Right cardiac atrium (tissue), 5 donors: ENCODE measurements around the gene GOLGA3. TPM values are rescaled to one million over a fixed set of nuclear protein-coding genes. Genes with fewer than 3 reads are reported as not detected.
A peak's percentile ranks its signal among the peaks of the same experiment; 100 is the strongest.
"Not testable (repeated sequence)": the region's sequence is repeated elsewhere in the genome, so short reads cannot be mapped to it uniquely, and the experiment has no call there.

Experiments used
- ATAC-seq, 2 donors: fragments of 200-7000 bp; cut with Tn5 transposase; one replicate each; pipeline versions ENCODE4 v1.8.0 to v1.9.1; 2020; ENCODE audit warnings: moderate library complexity in 2 of 2, mild to moderate bottlenecking in 1 of 2
- DNase-seq, 3 donors: peaks; one replicate each; pipeline ENCODE4 v3.0.0-alpha.2; 2020
- H3K27ac ChIP-seq: one replicate; pipeline ENCODE4 v1.5.1; 2013; ENCODE audit warnings: mild to moderate bottlenecking, low read length, control low read depth, moderate library complexity
- H3K27me3 ChIP-seq: one replicate; pipeline ENCODE4 v1.6.1; 2013; ENCODE audit not compliant: control insufficient read depth, insufficient read depth
- H3K4me1 ChIP-seq: one replicate; pipeline ENCODE4 v1.6.1; 2013; ENCODE audit warnings: low read length; ENCODE audit not compliant: control insufficient read depth, insufficient read depth
- H3K4me3 ChIP-seq: one replicate; pipeline ENCODE4 v1.5.1; 2013; ENCODE audit warnings: low read length, control low read depth
- H3K9me3 ChIP-seq: one replicate; pipeline ENCODE4 v1.6.1; 2013; ENCODE audit warnings: low read length; ENCODE audit not compliant: control insufficient read depth
- WGBS: extraction: QIAGEN DNeasy Blood & Tissue Kit; methylation state at CpG from one replicate; pipeline ENCODE4 v1.1.7; 2013; 5-methylcytosine and 5-hydroxymethylcytosine counted together
- intact Hi-C, 4 donors: fragments of 100-400 bp; cut with DNase I; formaldehyde crosslinking; loops; one replicate each; pipeline versions ENCODE4 v1.11.0 to v1.14.0; 2022 to 2023
- polyA plus RNA-seq: library from polyadenylated mRNA; stranded (reverse); fragments of 200-250 nt; gene quantifications from one replicate; pipeline ENCODE4 v1.2.3, GENCODE V29; 2013
- total RNA-seq, 4 donors: library from RNA; stranded (reverse); fragmentation: NEBNext Ultra II Directional; extraction: Animal tissue kit (Norgen Biotek cat#: 25700); gene quantifications; one replicate each; pipeline ENCODE4 v1.2.1, GENCODE V29; 2021
- donor health status: healthy with polysubstance abuse.
- donor health status: DM: no; HTN: yes; CAD: no.
- donor health status: DM: no; HTN: no; CAD: no.
- donor health status: DM: no; HTN: yes; CAD: no; lungs with severe emphysema.
- donor health status: DM: yes; HTN: yes; CAD: no.

GOLGA3 gene
- total and polyA plus RNA-seq, 5 donors = 14.6 to 49.8 (median 31.7) TPM

GRCh38 chr12:132858718-132859266, 30.1 kb upstream of the GOLGA3 start:
- Histone ChIP-seq H3K9me3 (no peaks in the 10 kb centered on the region), H3K27me3 (no peaks in the 10 kb centered on the region), H3K4me1 (no peaks in the 10 kb centered on the region), H3K27ac (no peak overlapping the region), H3K4me3 (no peak overlapping the region)
- intact Hi-C loops = no loop called here
- peak in 1 of 3 donors; percentile 38 for DNase-seq
- peak; percentile 31 to 52 for ATAC-seq
- 91% methylated on average over 18 of the region's 18 CpGs for WGBS

GRCh38 chr12:132857019-132857418, 28.4 kb upstream of the GOLGA3 start:
- intact Hi-C loops, H3K4me1 ChIP-seq, H3K9me3 ChIP-seq, H3K27me3 ChIP-seq, H3K4me3 ChIP-seq, ATAC-seq, H3K27ac ChIP-seq, DNase-seq: not testable (repeated sequence)
- 98% methylated on average over 21 of the region's 21 CpGs for WGBS

DNA sequence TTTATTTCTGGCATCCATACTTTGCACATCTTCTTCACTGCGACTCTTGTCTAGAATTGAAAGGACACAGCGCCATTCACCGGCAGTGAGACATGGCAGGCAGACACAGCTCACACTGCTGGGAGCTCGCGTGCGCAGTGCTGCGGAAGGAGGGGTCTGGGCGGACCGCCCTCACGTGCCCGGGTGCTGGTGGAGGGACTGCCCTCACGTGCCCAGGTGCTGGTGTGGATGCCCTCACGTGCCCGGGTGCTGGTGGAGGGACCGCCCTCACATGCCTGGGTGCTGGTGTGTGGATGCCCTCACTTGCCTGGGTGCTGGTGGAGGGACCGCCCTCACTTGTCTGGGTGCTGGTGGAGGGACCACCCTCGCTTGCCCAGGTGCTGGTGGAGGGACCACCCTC, 27.9 kb upstream of the GOLGA3 start:
- no peaks in the 10 kb centered on the region for H3K27me3 ChIP-seq
- H3K9me3 ChIP-seq = no peaks in the 10 kb centered on the region
- no peaks in the 10 kb centered on the region for H3K4me1 ChIP-seq
- ATAC-seq (peak in 1 of 2 donors; percentile 12), DNase-seq (no peak)
- no peak overlapping the region for H3K27ac ChIP-seq
- H3K4me3 ChIP-seq = no peak overlapping the region
- WGBS = 93% methylated on average over 17 of the region's 17 CpGs
- intact Hi-C loops = no loop called here

- DNase-seq, ATAC-seq, H3K27me3 ChIP-seq, H3K4me1 ChIP-seq, H3K4me3 ChIP-seq, H3K9me3 ChIP-seq, H3K27ac ChIP-seq, intact Hi-C loops: not testable (repeated sequence)
- 97% methylated on average over 14 of the region's 14 CpGs for WGBS
Observed at GRCh38 chr12:132855211-132855610, 26.5 kb upstream of the GOLGA3 start.

GRCh38 chr12:132853285-132854092, 24.8 kb upstream of the GOLGA3 start:
- peak; percentile 15 to 45 for ATAC-seq
- WGBS = 95% methylated on average over 51 of the region's 51 CpGs
- intact Hi-C loops = no loop called here
- H3K27me3 ChIP-seq = no peaks in the 10 kb centered on the region
- no peaks in the 10 kb centered on the region for H3K4me1 ChIP-seq
- DNase-seq = no peak
- no peak overlapping the region for H3K27ac ChIP-seq
- H3K4me3 ChIP-seq = no peak overlapping the region
- H3K9me3 ChIP-seq = no peaks in the 10 kb centered on the region

- Histone ChIP-seq H3K27ac (no peak overlapping the region), H3K27me3 (no peaks in the 10 kb centered on the region), H3K9me3 (no peaks in the 10 kb centered on the region), H3K4me1 (no peaks in the 10 kb centered on the region), H3K4me3 (no peak overlapping the region)
- DNase-seq (no peak), ATAC-seq (no peak)
- intact Hi-C loops = no loop called here
- 92% methylated on average over 12 of the region's 12 CpGs for WGBS
Observed at GRCh38 chr12:132852496-132852895, 23.8 kb upstream of the GOLGA3 start.

DNA sequence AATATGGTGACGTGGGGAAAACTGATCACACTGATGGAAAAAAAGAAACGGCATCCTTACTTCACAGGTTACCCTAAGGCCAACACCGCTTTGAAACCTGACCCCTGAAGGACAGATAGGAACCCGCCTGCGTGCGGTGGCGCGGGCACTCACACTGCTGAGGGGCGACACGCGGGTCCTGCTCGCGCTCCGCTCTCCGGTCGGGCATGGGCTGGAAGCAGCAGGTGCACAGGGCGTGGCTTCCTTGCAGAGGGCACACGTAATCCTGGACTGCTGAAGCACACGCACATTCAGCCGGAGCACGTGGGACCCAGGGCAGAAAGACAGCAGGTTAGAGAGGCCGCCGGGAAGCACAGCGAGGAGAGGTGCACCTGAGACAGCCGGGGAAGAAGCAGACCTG, 22.8 kb upstream of the GOLGA3 start:
- Histone ChIP-seq H3K27me3 (no peaks in the 10 kb centered on the region), H3K9me3 (no peaks in the 10 kb centered on the region), H3K4me1 (no peaks in the 10 kb centered on the region), H3K4me3 (no peak overlapping the region), H3K27ac (no peak overlapping the region)
- intact Hi-C loops = no loop called here
- 96% methylated on average over 25 of the region's 25 CpGs for WGBS
- ATAC-seq = no peak
- DNase-seq = no peak

DNA sequence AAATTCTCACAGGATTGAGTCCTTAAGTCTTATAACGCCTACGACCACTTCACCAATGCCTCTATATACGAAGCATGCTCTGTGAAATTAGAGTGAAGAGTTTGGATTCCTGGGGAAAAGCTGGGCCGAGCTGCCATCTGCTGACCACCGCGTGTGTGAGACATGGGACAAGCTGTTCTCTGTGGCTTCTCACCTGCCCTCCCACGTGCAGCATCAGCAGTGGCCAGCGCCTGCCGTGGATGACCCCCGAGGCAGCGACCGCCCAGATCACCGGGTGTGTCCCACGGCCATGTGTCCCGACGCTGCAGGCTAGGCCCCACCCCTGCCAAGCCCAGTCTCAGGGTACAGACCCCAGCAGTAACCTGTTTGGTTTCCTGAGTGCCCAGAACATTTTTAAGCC, 21.6 kb upstream of the GOLGA3 start:
- ATAC-seq = no peak
- 89% methylated on average over 16 of the region's 16 CpGs for WGBS
- H3K4me3 ChIP-seq = no peak overlapping the region
- no peak overlapping the region for H3K27ac ChIP-seq
- no peaks in the 10 kb centered on the region for H3K9me3 ChIP-seq
- no peak for DNase-seq
- no peaks in the 10 kb centered on the region for H3K27me3 ChIP-seq
- no peaks in the 10 kb centered on the region for H3K4me1 ChIP-seq
- intact Hi-C loops = no loop called here

GRCh38 chr12:132848521-132848920, 19.9 kb upstream of the GOLGA3 start:
- 95% methylated on average over 13 of the region's 13 CpGs for WGBS
- H3K4me3 ChIP-seq = no peak overlapping the region
- intact Hi-C loops = no loop called here
- no peaks in the 10 kb centered on the region for H3K27me3 ChIP-seq
- no peak for ATAC-seq
- H3K4me1 ChIP-seq = no peaks in the 10 kb centered on the region
- DNase-seq = no peak
- no peaks in the 10 kb centered on the region for H3K9me3 ChIP-seq
- H3K27ac ChIP-seq = no peak overlapping the region

DNA sequence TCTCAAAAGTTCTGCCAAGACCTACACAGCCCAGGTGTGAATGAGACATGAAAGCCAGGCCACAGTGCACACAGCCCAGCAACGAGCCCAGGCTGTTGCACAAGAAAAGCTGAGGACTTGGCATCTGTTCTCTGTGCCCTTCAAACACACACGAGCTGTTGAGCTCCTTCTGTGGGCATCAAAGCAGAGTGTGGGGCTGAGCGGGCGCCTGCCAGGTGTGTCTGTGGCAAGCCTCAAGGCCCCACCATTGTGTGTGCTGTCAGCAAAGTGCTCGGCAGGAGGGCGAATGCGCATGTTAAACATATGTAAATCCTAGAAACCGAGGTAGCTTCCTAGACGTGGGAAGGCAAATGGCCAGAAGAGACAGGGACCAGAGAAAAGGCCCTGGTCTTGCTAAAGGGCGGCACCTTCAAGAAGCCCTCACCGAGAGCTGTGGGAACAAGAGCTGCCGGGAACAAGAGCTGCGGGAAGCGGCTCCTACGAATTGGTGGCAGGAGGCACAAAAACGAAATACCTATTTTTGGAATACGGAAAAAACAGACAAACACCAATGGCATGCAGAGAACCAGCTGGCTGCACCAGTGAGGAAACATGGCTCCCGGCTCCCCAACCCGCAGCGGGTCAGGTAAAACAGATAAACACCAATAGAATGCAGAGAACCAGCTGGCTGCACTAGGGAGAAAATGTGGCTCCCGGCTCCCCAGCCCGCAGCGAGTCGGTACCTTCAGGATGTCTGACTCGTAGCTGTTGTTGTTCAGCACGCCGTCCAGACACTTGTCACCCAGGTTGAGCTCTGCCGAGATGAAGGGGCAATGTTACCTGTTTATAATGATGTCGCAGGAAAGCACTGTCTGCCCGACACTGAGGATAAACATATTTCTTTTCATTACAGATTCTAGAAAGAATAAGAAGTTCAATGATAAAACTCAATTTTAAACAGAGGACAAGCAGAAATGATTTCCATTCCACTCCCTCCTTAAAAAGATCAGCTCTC, 19.0 kb upstream of the GOLGA3 start:
- H3K4me1 ChIP-seq = no peaks in the 10 kb centered on the region
- no peak overlapping the region for H3K4me3 ChIP-seq
- intact Hi-C loops = no loop called here
- DNase-seq = no peak
- no peak for ATAC-seq
- H3K9me3 ChIP-seq = no peaks in the 10 kb centered on the region
- H3K27me3 ChIP-seq = no peaks in the 10 kb centered on the region
- H3K27ac ChIP-seq = no peak overlapping the region
- WGBS = 79% methylated on average over 30 of the region's 30 CpGs

GRCh38 chr12:132844681-132845080, 16.0 kb upstream of the GOLGA3 start:
- H3K27ac ChIP-seq, DNase-seq, H3K4me3 ChIP-seq, H3K27me3 ChIP-seq, H3K4me1 ChIP-seq, H3K9me3 ChIP-seq, intact Hi-C loops, ATAC-seq: not testable (repeated sequence)
- WGBS = 94% methylated on average over 11 of the region's 11 CpGs
